Natural killer cell treated with Interleukin-12 subunit alpha and Interleukin-12 subunit beta and Interleukin-15 and Interleukin-18, amount 100 ng/mL, for 72 hours (primary cell): ENCODE results near the gene STOM. TPM values are rescaled to one million over a fixed set of nuclear protein-coding genes. Genes with fewer than 3 reads are reported as not detected.
"Not testable (repeated sequence)": the region's sequence is repeated elsewhere in the genome, so short reads cannot be mapped to it uniquely, and the experiment has no call there.

Source experiments
- ATAC-seq, 2 donors: fragments of 150-1000 bp; cut with Tn5 transposase in 1 of 2; sonication (Bioruptor Pico), chemical (Tn5 transposase) in 1 of 2; 2 replicates each; pipeline ENCODE4 v1.10.0; 2021
- DNase-seq: peaks from one replicate; pipeline ENCODE4 v3.0.0; 2022; ENCODE audit warnings: low spot score
- H3K27ac Mint-ChIP-seq, 2 donors: 1 replicate in 1 of 2; 2 replicates in 1 of 2; pipeline ENCODE4 v1.8.0; 2022; ENCODE audit warnings: mixed read lengths in 2 of 2, mild to moderate bottlenecking in 1 of 2, moderate library complexity in 1 of 2
- H3K27me3 Mint-ChIP-seq, 2 donors: 1 replicate in 1 of 2; 2 replicates in 1 of 2; pipeline ENCODE4 v1.8.0; 2022; ENCODE audit warnings: mixed read lengths in 2 of 2
- H3K36me3 Mint-ChIP-seq: one replicate; pipeline ENCODE4 v1.8.0; 2022; ENCODE audit warnings: mixed read lengths
- H3K4me1 Mint-ChIP-seq, 2 donors: 1 replicate in 1 of 2; 2 replicates in 1 of 2; pipeline ENCODE4 v1.8.0; 2022; ENCODE audit warnings: low read depth in 2 of 2, mixed read lengths in 2 of 2, mild to moderate bottlenecking in 1 of 2
- H3K4me3 Mint-ChIP-seq: one replicate; pipeline ENCODE4 v1.8.0; 2022; ENCODE audit warnings: mixed read lengths
- H3K9me3 Mint-ChIP-seq: 2 replicates; pipeline ENCODE4 v1.8.0; 2022; ENCODE audit warnings: mixed read lengths
- total RNA-seq, 2 donors: library from RNA; stranded (reverse); gene quantifications; one replicate each; pipeline ENCODE4 v1.2.3, GENCODE V29; 2022

The STOM gene, protein sequence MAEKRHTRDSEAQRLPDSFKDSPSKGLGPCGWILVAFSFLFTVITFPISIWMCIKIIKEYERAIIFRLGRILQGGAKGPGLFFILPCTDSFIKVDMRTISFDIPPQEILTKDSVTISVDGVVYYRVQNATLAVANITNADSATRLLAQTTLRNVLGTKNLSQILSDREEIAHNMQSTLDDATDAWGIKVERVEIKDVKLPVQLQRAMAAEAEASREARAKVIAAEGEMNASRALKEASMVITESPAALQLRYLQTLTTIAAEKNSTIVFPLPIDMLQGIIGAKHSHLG
- total RNA-seq = 100 to 1,000 TPM in 1 of 2 donors, 10 to 100 TPM in 1; 99.4 to 321 TPM

DNA sequence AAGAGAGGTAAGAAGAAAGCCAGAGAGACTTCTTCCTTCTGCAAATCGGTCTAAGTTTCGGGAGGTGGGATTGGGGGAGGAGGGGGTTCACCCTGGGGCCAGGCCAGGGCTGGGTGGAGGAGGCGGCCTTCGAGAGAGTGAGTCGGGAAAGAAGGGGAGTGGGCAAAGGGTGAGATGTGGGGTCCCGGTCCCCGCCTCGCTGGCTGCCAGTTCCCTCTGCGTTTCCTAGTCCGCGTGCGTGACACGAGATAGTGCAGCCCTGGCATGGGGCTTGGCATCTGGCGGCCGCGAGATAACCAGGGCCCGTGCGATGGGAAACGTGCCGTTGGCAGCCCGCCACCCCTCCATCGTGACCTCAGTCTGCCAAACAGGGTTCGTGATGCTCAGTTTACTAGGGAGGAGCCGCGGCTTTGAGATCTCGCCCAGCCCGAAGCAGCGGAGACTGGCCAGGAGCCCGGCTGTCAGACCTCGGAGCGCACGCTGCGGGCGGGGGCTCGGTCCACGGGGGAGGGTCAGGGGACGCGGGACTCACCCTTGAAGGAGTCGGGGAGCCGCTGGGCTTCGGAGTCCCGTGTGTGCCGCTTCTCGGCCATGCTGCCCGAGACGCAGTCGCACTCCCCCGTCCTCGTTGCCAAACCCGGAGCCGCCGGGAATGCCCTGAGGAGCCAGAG lies at the start of gene STOM:
Gene STOM (minus strand): TSS at position 656 of the 671 bp plus-strand sequence. CDS start 63 bp downstream, at position 593.
- DNase-seq (no peak), ATAC-seq (peak; percentile 76 to 80)
- Mint-ChIP-seq H3K27ac (peak within 1 kb of the TSS; percentile 86 to 93), H3K27me3 (no peaks in the 10 kb centered on the region), H3K4me3 (peak within 1 kb of the TSS; percentile 86), H3K36me3 (peaks cover 4% of the 10 kb centered on the region), H3K9me3 (peaks cover 4% of the 10 kb centered on the region), H3K4me1 (peaks cover 54 to 73% of the 10 kb centered on the region in 2 donors)

DNA sequence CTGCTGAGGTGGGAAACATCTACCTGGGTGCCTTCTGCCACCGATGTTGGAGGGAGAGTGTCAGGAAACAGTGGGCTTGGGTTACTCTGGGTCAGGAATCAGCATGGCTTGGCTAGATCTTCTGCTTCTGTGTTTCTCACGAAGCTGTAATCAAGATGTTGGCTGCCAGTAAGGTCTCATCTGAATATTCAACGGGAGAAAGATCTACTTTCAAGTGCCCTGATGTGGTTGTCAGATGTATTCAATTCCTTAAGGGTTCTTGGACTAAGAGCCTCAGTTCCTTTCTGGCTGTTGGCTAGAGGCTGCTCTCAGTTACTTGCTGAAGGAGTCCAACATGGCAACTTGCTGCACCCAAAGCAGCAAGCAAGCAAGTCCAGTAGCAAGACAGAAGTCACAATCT lies 41.9 kb upstream of the STOM start:
- no peaks in the 10 kb centered on the region for H3K9me3 Mint-ChIP-seq
- H3K27ac Mint-ChIP-seq = no peak overlapping the region
- H3K4me3 Mint-ChIP-seq = no peak overlapping the region
- no peaks in the 10 kb centered on the region for H3K4me1 Mint-ChIP-seq
- no peaks in the 10 kb centered on the region for H3K36me3 Mint-ChIP-seq
- DNase-seq (no peak), ATAC-seq (no peak)
- no peaks in the 10 kb centered on the region for H3K27me3 Mint-ChIP-seq

DNA sequence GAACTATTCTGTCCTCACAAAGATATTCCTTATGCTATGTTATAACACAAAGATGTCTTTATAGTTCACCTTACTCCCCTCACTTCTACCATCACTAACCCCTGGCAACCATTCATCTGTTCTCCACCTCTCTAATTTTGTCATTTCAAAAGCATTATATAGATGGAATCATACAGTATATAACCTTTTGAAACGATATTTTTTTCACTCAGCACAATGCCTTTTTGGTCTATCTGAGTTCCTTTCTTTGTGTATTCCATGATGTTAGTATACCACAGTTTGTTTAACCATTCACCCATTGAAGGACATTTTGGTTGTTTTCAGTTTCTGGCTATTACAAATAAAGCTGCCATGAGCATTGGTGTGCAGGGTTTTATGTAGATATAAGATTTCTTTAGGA lies 35.8 kb upstream of the STOM start:
- Mint-ChIP-seq H3K4me1 (no peaks in the 10 kb centered on the region), H3K36me3 (no peaks in the 10 kb centered on the region), H3K4me3 (no peak overlapping the region), H3K27me3 (peaks cover 0 to 9% of the 10 kb centered on the region in 2 donors), H3K27ac (no peak overlapping the region), H3K9me3 (no peaks in the 10 kb centered on the region)
- no peak for ATAC-seq
- no peak for DNase-seq

DNA sequence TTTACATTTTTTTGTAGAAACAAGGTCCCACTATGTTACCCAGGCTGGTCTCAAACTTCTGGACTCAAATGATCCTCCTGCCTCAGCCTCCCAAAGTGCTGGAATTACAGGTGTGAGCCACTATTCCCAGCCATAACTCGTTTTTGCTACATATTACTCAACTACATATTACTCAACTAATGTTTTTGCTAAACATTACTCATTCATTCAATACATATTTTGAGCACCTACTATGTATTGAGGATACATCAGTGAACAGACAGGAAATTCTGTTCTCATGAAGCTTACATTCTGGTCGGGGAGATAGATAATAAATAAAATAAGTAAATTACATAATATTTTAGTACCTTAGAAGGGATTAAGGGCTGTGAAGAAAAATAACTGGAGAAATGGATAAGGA lies 34.9 kb upstream of the STOM start:
- H3K27ac Mint-ChIP-seq = no peak overlapping the region
- no peaks in the 10 kb centered on the region for H3K36me3 Mint-ChIP-seq
- no peaks in the 10 kb centered on the region for H3K9me3 Mint-ChIP-seq
- ATAC-seq (no peak), DNase-seq (no peak)
- H3K4me1 Mint-ChIP-seq = no peaks in the 10 kb centered on the region
- H3K27me3 Mint-ChIP-seq = peaks cover 0 to 9% of the 10 kb centered on the region in 2 donors
- H3K4me3 Mint-ChIP-seq = no peak overlapping the region

DNA sequence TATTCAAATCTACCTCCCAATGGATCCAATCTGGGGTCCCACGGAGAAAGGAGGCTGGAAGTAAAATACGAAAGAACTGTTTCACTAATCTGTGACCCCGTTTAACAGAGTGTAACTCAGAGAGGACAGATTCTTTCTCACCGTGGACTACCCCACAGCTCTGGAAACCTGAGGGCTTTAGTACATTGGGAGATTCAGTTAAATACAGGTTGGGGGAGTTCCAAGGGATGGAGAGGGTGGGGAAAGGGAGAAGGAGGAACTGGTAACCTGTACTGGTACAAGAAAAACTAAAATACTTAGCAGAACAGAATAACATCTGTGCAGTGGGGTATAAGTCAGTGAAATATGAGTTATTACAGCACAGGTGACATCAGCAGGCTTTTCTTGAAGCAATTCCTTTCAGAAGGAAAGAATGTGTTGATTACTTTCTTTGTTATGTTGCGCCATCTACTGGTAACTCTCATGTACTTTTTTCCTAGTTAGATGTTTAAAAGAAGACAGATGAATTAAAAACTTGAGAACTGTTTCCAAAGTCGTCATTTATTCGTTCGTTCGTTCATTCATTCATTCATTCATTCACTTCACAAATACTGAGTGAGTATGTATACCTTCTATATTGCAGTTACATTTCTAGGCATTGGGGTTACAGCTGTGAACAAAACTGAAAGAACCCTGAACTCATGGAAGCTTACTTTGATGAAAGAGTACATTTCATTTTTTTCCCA lies 30.0 kb upstream of the STOM start:
- H3K27me3 Mint-ChIP-seq = peaks cover 0 to 9% of the 10 kb centered on the region in 2 donors
- H3K36me3 Mint-ChIP-seq = peaks cover 4% of the 10 kb centered on the region
- H3K27ac Mint-ChIP-seq = no peak overlapping the region
- peaks cover under 1 to 12% of the 10 kb centered on the region in 2 donors for H3K4me1 Mint-ChIP-seq
- DNase-seq (no peak), ATAC-seq (no peak)
- no peak overlapping the region for H3K4me3 Mint-ChIP-seq
- no peaks in the 10 kb centered on the region for H3K9me3 Mint-ChIP-seq

DNA sequence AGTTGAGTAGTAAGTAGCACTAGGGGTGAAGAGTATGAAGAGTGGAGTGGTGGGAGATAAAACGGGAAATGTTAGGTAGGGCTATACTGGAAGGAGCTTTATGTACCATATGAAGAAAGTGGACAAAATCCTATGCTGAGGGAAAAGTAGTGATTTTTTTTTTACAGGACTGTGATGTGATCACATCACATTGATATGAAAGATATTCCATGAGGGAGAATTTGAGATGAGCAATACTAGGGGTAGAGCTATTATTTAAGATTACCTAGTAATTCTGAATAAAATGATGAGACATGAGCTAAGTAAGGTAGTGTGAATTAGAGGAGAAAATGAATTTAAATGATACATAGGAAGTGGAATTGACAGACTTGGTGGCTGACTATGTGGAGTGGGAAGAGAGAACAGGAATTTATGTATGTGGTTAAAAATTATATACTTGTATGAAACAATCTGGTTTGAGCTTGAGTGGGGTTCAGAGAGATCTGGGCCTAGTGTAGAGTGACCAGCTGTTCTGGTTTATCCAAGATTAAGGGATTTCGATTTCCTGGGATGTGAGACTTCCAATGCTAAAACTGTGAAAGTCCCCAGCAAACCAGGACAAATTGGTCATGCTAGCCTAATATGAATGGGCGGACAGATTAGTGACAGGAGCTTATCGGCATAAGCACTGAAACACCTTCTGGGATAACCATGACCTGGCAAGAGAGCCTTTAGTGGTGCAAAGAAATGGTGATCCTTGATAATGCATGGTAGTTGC lies 29.3 kb upstream of the STOM start:
- DNase-seq (no peak), ATAC-seq (no peak)
- Mint-ChIP-seq H3K27me3 (peaks cover 0 to 9% of the 10 kb centered on the region in 2 donors), H3K4me1 (peaks cover 8 to 20% of the 10 kb centered on the region in 2 donors), H3K27ac (peak overlapping the region in 1 of 2 donors; percentile 0), H3K36me3 (peaks cover 4% of the 10 kb centered on the region), H3K4me3 (no peak overlapping the region), H3K9me3 (no peaks in the 10 kb centered on the region)

DNA sequence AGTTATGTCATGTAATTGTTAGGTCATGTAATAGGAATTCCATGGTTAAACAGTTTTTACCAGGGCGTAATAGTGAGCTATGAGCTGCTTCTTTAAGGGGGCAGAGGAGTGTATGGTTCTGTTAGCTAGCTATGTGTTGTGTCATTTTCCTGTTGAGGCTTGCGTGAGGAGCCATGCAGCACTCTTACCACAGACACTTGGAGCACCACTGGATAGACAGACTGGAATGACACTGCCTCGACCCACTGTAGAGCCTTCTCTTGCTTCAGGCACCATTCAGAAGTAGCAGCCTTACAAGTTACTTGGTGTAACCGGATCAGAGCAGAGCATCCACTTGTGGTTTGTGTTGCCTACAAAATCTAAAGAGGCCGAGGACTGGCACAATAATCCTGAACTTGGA lies 28.3 kb upstream of the STOM start:
- no peaks in the 10 kb centered on the region for H3K9me3 Mint-ChIP-seq
- ATAC-seq (no peak), DNase-seq (no peak)
- H3K27me3 Mint-ChIP-seq = peaks cover 0 to 9% of the 10 kb centered on the region in 2 donors
- peak overlapping the region in 1 of 2 donors; percentile 0 for H3K27ac Mint-ChIP-seq
- H3K4me1 Mint-ChIP-seq = peaks cover 16 to 25% of the 10 kb centered on the region in 2 donors
- H3K4me3 Mint-ChIP-seq = no peak overlapping the region
- H3K36me3 Mint-ChIP-seq = peaks cover 4% of the 10 kb centered on the region

DNA sequence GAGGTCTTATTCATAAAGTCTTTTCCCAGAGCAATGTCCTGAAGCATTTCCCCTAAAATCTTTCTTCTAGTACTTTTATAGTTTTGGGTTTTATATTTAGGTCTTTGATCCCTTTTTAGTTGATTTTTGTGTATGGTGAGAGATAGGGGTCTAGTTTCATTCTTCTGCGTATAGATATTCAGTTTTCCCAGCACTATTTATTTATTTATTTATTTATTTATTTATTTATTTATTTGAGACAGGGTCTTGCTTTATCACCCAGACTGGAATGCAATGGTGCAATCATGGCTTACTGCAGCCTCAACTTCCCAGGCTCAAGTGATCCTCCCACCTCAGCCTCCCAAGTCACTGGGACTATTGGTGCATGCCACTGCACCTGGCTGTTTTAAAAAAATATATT lies 27.2 kb upstream of the STOM start:
- ATAC-seq, H3K27me3 Mint-ChIP-seq: not testable (repeated sequence)
- H3K4me1 Mint-ChIP-seq = peaks cover 26 to 34% of the 10 kb centered on the region in 2 donors

DNA sequence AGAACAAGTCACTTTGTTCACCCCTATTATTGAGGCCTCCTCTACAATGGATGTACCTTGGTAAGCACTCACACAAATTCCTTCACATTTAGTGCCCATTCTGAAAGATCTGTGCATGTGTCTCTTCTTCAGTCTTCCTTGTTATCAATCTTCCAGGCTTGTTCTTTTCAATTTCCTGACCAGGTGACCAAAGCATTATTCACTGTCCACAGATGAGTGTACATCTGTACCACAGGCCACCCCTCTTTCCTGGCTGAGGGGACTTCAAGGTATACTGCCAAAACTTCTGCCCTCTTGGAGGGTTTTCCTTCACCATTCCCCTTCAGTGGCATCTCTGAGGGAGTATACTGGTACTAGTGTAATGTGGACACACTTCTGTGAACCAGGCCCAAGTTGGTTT lies 25.5 kb upstream of the STOM start:
- Mint-ChIP-seq H3K36me3 (peaks cover 4% of the 10 kb centered on the region), H3K27me3 (no peaks in the 10 kb centered on the region), H3K27ac (peak overlapping the region in 1 of 2 donors; percentile 16), H3K9me3 (no peaks in the 10 kb centered on the region), H3K4me3 (no peak overlapping the region), H3K4me1 (peaks cover 31 to 38% of the 10 kb centered on the region in 2 donors)
- DNase-seq (no peak), ATAC-seq (no peak)

More for the DNA sequence above, 27.2 kb upstream of the STOM start:
- not testable (repeated sequence) for DNase-seq, H3K9me3 Mint-ChIP-seq, H3K4me3 Mint-ChIP-seq, H3K36me3 Mint-ChIP-seq, H3K27ac Mint-ChIP-seq

DNA sequence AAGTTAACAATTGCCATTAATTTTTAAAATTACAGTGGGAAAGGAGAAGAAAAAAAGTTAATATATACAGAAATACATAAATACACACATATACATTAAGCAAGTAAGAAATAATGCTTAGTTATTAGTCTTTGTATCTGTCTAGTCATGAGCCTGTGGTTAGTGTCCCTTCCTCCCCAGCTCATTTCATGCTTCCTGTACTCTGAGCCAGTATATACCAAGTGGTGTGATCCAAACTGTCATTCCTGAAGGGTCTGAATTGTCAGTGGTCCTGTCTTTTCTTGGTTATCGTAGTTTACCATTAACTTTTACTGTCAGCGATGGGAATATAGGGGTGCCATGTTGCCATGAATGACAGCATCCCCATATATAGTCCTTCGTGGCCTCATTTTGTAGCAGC lies 24.2 kb upstream of the STOM start:
- peak overlapping the region in 1 of 2 donors; percentile 60 for H3K27ac Mint-ChIP-seq
- peak in 1 of 2 donors; percentile 75 for ATAC-seq
- peaks cover 4% of the 10 kb centered on the region for H3K36me3 Mint-ChIP-seq
- H3K9me3 Mint-ChIP-seq = no peaks in the 10 kb centered on the region
- peaks cover 31 to 38% of the 10 kb centered on the region in 2 donors for H3K4me1 Mint-ChIP-seq
- no peak for DNase-seq
- H3K4me3 Mint-ChIP-seq = peak overlapping the region; percentile 79
- H3K27me3 Mint-ChIP-seq = no peaks in the 10 kb centered on the region

DNA sequence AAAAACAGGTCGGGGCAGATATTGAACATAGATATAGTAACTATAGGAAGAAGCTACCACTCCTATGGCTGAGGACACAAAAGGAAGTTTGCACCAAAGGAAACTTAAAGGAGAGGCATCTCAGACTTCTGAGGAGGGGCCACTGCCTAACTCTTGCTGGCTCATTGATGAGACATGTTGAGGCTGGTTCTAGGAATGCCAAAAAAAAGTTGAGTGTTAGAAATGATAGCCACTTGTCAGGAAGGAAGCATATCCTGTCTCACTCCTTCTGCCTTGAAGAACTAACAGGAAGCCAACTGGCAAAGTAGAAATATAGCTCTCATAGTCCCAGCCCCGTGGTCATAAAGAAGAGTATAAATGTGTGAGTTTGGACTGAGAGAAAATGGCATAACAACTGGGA lies 23.3 kb upstream of the STOM start:
- ATAC-seq = peak; percentile 80 to 83

DNA sequence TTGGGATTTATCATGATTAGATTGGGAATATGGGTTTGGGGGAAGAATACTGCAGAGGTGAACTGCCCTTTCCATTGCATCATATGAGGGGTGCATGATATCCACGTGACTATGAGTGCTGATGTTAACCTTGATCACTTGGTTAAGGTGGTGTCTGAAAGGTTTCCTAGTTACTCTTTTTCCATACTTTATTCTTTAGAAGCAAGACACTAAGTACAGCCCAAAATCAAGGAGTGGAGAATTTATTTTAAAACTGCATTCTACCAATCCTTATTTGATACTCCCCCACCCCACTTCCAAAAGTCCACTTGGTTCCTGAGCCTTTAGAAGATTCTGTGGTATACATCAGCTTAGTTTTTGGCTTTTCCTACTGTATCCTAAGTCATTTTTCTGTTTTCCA lies 20.3 kb upstream of the STOM start:
- peaks cover 0 to 3% of the 10 kb centered on the region in 2 donors for H3K27me3 Mint-ChIP-seq
- H3K36me3 Mint-ChIP-seq = no peaks in the 10 kb centered on the region
- H3K4me1 Mint-ChIP-seq = peaks cover 29 to 31% of the 10 kb centered on the region in 2 donors
- no peak overlapping the region for H3K27ac Mint-ChIP-seq
- DNase-seq = no peak
- H3K4me3 Mint-ChIP-seq = no peak overlapping the region
- no peaks in the 10 kb centered on the region for H3K9me3 Mint-ChIP-seq
- ATAC-seq = no peak

More for the DNA sequence above, 23.3 kb upstream of the STOM start:
- H3K9me3 Mint-ChIP-seq = no peaks in the 10 kb centered on the region
- H3K4me3 Mint-ChIP-seq = peak overlapping the region; percentile 79
- H3K27me3 Mint-ChIP-seq = no peaks in the 10 kb centered on the region
- H3K27ac Mint-ChIP-seq = peak overlapping the region; percentile 60 to 72
- H3K36me3 Mint-ChIP-seq = peaks cover 4% of the 10 kb centered on the region
- H3K4me1 Mint-ChIP-seq = peaks cover 31 to 34% of the 10 kb centered on the region in 2 donors
- no peak for DNase-seq

DNA sequence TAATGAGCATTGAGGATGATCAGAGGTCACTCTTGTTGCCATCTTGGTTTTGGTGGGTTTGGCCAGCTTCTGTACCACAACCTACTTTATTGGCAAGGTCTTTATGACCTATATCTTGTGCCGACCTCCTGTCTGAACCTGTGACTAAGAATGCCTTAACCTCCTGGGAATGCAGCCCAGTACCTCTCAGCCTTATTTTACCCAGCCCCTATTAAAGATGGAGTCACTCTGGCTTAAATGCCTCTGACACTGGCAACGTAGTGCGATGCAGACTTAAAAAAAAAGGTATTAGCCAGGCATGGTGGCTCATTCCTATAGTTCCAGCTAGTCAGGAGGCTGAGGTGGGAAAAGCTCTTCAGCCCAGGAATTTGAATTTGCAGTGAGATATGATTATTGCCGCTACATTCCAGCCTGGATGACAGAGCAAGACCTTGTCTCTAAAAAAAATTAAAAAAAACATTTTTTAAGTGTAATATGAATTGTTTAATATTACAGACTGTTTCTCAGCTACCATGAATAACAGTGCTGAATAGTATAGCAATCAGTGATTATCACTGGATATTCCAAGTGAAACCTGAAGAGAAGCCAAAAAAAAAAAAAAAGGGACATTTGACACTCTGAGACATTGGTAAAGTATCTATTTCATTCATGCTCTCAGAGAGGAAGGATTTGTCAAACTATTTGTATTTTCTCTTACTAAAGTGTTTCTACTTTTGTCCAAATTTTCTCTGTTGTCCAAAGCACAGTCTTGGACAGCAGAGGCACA lies 18.3 kb upstream of the STOM start:
- Mint-ChIP-seq H3K4me1 (peaks cover 12 to 14% of the 10 kb centered on the region in 2 donors), H3K36me3 (no peaks in the 10 kb centered on the region), H3K9me3 (no peaks in the 10 kb centered on the region), H3K4me3 (no peak overlapping the region), H3K27me3 (peaks cover 0 to 3% of the 10 kb centered on the region in 2 donors), H3K27ac (no peak overlapping the region)
- DNase-seq (no peak), ATAC-seq (no peak)
